ENCODE measurements around the gene ANKS1B.

GRCh38 chr12:99783421-99783820 is 201.3 kb downstream of the ANKS1B start:
- TF ChIP-seq POLR2A (IDR thresholded peaks at IDR 0.05) (no peak), CTCF (IDR thresholded peaks at IDR 0.05) (no peak)
